NCI-H82 treated with DMSO at 0.1 percent for 48 hours (cell line): ENCODE data around the gene PAK1IP1.
"Not testable (repeated sequence)": the region's sequence is repeated elsewhere in the genome, so short reads cannot be mapped to it uniquely, and the experiment has no call there.

Experiments used
- DNase-seq: peaks from one replicate; lab custom pipeline; 2025; ENCODE audit not compliant: unreplicated experiment; lab: John Stamatoyannopoulos, UW

PAK1IP1 gene

DNA sequence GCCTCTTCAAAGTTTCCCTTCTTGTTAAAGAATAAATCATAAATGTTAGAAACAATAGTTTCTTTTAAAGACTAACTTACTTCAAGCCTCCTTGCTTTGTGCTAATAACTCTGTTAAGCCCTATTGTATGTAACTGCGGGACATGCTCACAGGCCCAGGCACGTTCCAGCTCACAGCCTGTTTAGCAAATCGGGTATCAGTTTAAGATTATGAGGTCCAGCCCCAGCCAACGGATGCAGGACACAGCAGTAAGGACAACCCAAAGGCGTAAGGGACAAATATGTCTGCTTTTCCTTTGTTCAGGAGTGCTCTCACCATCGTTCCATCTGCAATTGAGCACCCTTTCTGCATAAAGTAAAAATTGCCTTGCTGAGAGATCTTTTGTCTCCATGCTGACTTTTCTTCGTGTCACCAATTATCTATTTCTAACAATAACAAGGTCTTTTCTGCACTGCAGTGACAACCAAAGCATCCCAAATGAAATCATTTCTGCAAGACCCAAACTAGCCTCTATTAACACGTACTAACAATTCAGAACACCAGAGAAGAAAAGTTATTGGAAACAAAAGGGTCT lies 1.7 kb upstream of the PAK1IP1 start:
- no peak for DNase-seq

DNA sequence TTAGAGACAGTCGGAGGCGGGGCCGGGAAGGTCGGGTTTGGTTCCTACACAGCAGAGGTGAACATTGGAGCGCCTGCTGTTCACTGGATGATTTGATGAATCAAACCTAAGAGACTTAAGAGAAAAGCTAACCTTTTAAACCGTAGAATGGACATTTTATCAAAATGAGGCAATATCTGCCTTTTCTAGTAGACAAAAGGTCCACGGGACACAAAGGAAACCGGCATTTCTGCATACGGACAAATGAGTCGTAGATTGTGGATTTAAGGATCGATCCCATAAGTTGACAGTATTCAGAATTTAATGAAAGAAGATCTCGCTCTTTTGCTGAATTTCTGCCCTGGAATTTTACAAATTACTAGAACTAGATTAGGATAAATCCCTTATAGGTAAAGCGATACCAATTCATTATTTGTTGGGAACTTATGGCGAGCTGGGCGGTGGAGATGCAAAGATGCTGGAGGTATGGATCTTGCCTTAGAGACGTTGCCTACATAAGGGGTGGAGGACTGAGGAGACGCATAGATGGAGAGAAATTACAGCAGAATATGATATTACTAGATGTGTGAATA lies 400 bp downstream of the PAK1IP1 start:
- no peak for DNase-seq

DNA sequence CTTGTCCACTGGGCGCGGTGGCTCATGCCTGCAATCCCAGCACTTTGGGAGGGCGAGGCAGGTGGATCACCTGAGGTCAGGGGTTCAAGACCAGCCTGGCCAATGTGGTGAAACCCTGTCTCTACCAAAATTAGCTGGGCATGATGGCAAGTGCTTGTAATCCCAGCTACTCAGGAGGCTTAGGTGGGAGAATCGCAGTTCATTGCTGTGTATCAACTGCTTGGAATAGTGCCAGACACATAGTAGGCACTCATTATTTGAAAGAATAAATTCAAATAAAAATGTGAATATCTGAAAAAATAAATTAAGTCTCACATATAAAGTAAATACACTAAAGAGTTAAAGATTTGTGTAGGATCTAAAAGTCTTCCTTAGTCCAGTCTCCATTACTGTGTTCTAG lies 1.9 kb downstream of the PAK1IP1 start:
- no peak for DNase-seq

DNA sequence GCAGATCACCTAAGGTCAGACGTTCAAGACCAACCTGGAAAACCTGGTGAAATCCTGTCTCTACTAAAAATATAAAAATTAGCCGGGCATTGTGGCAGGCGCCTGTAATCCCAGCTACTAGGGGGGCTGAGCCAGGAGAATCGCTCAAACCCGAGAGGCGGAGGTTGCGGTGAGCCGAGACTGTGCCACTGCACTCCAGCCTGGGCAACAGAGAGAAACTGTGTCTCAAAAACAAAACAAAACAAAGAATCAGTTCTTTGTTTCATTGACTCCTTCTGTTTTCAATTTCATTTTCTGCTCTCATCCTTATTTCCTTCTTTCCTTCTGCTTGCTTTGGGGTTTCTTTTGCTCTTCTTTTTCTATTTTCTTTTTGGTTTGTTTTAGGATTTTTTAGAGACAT lies 19.2 kb downstream of the PAK1IP1 start:
- no peak for DNase-seq

DNA sequence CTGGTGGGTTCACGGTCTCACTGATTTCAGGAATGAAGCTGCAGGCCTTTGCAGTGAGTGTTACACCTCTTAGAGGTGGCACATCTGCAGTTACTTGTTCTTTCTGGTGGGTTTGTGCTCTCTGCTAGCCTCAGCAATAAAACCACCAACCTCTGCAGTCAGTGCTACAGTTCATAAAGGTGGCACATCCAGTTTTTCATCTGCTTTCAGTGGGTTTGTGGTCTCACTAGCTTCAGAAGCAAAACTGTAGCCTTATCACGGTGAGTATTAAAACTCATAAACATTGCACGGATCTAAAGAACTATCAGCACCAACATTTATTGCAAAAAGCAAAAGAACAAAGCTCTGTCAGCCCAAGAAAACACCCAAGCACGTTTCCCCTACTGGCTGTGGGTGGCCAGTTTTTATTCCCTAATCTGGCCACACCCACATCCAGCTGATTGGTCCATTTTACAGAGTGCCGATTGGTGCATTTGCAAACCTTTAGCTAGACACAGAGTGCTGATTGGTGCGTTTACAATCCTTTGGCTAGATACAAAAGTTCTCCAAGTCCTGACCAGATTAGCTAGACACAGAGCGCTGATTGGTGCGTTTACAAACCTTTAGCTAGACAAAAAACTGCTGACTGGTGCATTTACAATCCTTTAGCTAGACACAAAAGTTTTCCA lies 24.7 kb downstream of the PAK1IP1 start:
- DNase-seq = no peak

DNA sequence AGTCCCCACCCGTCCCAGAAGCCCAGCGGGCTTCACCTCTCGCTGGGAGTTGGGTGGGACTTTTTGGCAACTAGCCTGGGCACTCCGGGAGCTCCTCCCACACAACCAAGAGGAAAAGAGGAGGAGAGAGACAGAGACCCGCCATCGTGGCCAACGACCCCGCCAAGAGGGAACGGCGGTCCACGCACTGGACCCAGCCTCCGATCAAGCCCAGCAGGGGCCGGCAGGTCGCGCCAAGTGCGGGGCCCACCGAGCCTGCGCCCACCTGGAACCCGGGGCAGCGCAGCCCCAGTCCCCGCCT lies 25.1 kb downstream of the PAK1IP1 start:
- DNase-seq = no peak

DNA sequence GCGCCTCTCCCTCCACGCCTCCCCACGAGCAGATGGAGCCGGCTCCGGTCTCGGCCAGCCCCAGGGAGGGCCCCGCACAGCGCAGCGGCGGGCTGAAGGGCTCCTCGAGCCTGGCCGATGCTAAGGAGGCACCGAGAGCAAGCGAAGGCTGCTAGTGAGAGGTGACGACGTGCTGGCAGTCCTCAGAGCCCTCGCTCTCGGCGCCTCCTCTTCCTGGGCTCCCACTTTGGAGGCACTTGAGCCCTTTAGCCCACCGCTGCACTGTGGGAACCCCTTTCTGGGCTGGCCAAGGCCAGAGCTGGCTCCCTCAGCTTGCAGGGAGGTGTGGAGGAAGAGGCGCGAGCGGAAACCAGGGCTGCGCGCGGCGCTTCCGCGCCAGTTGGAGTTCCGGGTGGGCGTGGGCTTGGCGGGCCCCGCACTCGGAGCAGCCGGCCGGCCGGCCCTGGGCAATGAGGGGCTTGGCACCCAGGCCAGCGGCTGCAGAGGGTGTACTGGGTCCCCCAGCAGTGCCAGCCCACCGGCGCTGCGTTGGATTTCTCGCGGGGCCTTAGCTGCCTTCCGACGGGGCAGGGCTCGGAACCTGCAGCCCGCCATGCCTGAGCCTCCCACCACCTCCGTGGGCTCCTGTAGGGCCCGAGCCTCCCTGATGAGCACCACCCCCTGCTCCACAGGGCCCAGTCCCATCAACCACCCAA lies 25.6 kb downstream of the PAK1IP1 start:
- DNase-seq = no peak

DNA sequence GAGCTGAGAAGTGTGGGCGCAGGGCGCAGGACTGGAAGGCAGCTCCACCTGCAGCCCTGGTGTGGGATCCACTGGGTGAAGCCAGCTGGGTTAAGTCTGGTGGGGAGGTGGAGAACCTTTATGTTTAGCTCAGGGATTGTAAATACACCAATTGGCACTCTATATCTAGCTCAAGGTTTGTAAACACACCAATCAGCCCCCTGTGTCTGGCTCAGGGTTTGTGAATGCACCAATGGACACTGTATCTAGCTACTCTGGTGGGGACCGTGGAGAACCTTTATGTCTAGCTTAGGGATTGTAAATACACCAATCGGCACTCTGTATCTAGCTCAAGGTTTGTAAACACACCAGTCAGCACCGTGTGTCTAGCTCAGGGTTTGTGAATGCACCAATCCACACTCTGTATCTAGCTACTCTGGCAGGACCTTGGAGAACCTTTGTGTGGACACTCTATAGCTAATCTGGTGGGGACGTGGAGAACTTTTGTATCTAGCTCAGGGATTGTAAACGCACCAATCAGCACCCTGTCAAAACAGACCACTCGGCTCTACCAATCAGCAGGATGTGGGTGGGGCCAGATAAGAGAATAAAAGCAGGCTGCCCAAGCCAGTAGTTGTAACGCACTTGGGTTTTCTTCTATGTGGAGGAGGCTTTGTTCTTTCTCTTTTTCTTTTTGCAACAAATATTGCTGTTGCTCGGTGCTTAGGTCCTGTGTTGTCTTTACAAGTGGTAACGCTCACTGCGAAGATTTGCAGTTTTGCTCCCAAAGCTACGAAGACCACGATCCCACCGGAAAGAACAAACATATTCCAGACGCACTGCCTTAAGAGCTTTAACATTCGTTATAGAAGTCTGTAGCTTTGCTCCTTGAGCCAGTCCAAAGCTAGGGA lies 26.4 kb downstream of the PAK1IP1 start:
- not testable (repeated sequence) for DNase-seq

DNA sequence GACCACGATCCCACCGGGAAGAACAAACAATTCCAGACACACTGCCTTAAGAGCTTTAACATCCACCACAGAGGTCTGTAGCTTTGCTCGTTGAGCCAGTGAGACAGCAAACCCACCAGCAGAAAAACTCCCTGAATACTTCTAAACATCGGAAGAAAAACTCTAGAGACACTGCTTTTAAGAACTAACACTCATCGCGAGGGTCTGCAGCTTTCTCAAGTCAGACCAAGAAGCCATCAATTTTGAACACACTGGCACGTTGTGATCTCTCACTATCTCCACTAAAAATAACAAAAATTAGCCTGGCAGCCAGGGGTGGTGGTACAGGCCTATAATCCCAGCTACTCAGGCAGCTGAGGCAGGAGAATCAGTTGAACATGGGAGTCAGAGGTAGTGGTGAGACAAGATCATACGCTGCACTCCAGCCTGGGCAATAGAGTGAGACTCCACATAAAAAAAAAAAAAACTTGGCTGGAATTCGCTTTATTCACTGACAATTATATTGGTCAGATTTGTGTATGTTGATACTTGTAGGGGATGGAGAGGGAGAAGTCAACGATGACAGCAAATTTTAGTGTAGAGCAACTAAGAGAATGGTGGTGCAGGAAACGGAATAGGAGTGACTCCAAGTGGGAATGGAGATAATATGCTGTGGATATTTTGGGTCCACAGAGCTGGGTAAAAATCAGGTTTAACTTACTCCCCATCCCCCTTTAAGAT lies 27.2 kb downstream of the PAK1IP1 start:
- no peak for DNase-seq

DNA sequence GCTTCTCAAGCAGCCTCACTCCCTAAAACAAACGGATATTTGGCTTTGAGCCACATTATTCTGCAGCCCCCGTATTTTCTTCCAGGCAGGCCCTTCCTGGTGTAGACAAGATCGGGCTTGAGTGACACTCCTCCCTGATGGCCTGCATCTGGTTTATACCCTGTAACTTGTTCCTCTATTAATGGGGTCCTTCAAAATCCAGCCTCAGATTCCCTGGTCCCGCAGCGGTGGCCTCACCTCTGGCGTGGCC lies 27.7 kb downstream of the PAK1IP1 start:
- no peak for DNase-seq

DNA sequence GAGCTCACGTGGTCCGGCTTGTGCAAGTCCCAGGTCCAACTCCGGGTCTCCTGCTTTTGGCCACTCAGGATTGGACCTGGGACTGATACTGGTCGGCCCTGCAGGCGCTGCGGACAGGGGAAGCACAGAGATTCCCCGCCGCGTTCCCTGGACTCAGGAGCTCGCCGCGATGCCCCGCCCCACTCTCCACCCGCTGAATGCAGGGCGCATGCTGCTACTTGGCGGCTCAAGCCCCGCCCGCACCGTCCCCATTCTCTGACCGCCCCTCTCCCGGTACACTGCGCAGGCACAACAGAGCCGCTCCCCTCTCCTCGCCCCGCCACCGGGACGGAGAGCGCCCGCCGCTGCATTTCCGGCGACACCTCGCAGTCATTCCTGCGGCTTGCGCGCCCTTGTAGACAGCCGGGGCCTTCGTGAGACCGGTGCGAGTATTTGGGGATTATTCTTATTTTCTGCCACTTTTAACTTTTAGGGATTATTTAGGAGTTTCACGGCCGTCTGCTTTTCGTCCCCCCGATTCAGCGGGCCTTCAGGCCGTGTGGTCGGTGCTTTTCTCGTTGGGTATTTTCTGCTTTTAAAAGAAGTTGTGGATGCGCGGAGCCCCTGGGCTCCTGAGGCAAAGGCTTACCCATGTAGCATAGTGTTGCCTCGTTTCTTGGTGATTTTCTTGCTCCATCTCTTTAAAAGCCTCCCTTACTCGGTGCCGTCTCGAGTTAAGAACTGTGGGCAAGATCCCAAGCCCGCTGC lies 28.2 kb downstream of the PAK1IP1 start, which contains the start of gene TMEM14C:
Gene TMEM14C (plus strand): TSS at position 251 of the 747 bp plus-strand sequence. CDS start 1,544 bp downstream, outside the sequence.
- peak; percentile 93 for DNase-seq

DNA sequence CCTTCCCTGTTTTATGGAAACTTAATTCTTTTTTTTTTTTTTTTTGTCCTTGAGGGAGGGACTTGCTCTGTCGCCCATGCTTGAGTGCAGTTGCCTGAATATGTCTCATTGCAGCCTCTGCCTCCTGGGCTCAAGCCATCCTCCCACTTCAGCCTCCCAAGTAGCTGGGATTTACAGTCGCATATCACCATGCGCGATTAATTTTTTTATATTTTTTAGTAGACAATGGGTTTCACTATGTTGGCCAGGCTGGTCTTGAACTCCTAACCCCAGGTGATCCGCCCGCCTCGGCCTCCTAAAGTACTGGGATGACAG lies 28.8 kb downstream of the PAK1IP1 start:
- no peak for DNase-seq

DNA sequence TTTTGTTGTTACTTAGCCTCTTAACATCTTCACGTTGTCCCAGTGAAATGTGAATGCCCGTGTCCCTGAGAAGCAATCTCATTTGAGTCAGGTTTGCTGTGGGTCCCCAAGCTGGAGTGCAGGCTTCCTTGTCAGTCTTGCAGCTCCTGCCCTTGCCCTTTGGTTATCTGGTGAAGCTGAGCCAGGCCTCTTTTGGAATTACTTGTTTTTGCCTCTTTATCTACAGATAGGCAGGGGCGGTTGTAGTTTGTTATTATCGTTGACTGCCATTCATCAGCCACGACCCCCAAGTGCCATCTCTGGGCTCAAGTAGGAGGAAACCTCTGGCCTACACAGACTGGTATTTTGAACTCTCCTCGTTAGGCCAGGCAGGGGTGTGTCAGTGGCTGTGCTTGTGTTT lies 30.3 kb downstream of the PAK1IP1 start:
- DNase-seq = no peak

DNA sequence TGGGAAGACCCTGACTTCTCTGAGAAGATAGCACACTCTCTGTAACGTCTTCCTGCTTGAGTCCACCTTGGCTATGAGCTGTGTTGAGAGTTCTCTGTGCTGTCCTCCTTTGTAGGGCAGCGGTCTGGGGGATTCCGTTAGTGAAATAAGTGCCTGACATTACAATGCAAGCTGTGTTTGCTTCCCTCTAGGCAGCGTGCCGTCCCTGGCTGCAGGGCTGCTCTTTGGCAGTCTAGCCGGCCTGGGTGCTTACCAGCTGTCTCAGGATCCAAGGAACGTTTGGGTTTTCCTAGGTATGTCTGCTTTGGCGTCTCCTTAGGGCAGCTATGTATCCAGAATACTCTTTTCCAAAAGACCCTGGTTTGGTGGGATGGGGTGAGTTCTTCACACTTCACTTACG lies 30.9 kb downstream of the PAK1IP1 start:
- no peak for DNase-seq

DNA sequence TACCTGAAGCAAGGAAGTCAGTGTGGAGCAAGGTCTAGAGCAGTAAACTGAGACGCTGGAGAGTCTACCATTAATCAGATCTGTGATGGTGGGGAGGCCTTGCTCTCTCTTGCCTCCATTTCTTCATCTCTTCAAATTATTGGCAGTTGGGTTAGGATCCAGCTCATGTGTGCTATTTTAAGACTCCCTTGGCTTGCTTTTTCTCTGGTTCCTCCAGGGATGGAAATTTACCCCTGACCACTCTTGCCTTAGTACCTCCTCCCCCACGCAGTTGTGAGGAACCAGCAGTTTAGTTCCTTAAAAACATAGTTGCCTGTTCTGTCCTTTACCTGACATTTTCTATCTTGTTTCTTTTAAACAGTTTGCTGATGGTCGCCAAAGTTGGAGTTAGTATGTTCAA lies 35.5 kb downstream of the PAK1IP1 start:
- no peak for DNase-seq

DNA sequence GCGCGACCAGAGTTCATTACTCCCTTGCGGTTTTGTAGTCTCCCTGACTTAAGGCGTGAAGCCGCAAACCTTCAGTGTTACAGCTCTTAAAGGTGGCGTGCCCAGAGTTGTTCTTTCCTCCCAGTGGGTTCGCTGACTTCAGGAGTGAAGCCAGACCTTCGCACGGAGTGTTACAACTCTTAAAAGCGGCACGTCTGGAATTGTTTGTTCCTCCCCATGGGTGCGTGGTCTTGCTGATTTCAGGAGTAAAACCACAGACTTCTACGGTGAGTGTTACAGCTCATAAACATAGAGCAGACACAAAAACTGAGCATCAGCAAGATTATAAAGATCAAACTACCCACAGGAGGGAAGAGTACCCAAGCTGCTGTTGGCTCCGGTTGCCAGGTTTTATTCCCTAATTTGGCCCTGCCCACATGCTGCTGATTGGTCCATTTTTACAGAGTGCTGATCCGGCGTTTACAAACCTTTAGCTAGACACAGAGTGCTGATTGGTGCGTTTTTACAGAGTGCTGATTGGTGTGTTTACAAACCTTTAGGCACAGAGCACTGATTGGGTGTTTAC lies 38.5 kb downstream of the PAK1IP1 start:
- no peak for DNase-seq

DNA sequence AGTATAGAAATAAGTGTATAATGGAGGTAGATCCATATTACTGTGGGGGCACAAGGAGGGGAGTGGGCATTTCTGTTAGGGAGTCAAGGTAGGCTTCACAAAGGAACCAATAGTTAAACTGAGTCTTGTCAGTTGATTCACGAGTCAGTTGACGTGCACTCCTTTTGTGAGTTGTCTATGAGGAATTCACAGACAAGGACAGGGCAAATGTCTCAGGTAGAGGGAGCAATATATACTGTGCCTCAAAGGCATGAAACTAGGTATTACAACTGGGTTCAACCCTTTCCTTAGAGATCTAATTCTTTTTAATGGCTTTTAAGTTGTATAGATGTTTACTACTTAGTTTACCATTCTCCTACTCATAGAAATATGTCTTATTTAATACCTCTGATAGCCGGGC lies 39.1 kb downstream of the PAK1IP1 start:
- no peak for DNase-seq

DNA sequence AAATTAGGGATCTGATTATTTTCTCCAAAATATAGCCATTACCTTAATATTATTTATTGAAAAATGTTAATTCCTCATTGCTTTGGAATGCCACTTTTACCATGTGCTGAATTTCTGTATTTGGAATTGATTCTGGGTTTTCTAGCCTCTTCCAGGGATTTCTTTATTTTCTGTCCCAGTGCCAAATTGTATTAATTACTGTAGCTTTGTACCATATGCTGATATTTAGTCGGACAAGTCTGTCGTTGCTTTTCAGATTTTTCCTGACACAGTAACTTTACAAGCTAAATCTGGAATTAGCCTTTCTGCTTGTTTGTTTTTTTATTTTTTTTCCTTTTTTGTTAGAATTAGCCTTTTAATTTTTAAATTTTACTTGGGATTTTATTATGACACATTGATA lies 42.0 kb downstream of the PAK1IP1 start:
- no peak for DNase-seq

DNA sequence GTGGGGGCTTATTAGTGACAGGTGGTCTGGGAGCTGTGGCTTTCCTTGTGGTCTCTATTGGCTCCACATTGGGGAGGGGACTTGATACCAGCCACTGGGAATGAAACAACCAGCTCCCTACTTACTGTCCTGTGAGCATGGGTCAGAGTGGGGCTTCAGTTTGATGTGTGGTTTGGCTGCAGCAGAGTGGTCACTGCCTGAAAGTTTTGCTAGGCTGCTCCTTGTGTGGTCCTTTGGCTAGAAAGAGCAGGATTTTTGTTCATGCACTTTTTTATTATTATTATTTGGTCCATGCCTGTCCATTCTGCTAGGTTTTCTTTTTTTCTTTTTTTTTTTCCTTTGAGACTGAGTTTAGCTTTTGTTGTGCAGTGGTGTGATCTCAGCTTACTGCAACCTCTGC lies 45.3 kb downstream of the PAK1IP1 start:
- DNase-seq = no peak

DNA sequence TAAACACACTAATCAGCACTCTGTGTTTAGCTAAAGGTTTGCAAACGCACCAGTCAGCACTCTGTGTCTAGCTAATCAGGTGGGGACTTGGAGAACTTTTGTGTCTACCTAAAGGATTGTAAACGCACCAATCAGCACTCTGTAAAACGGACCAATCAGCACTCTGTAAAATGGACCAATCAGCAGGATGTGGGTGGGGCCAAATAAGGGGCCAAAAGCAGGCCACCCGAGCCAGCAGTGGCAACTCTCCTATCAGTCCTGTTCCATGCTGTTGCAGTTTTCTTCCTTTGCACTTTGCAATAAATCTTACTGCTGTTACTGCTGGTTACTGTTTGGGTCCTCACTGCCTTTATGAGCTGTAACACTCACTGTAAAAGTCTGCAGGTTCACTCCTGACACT lies 46.9 kb downstream of the PAK1IP1 start:
- DNase-seq = not testable (repeated sequence)
